22Rv1 (cell line): ENCODE data around the gene SETD5.

Source experiments
- H3K27ac ChIP-seq: fragments of 450-650 bp; 2 replicates; pipeline ENCODE4 v1.5.1; 2017
- CTCF ChIP-seq: fragments of 450-650 bp; IDR thresholded peaks from 2 replicates; pipeline ENCODE4 v1.5.1; 2017; ENCODE audit warnings: mild to moderate bottlenecking
- ZFX ChIP-seq: fragments of 450-650 bp; IDR thresholded peaks from 2 replicates; pipeline ENCODE4 v1.6.1; 2017; ENCODE audit warnings: antibody characterized with exemption, borderline replicate concordance

SETD5 gene

GRCh38 chr3:9467451-9467850, 70.0 kb downstream of the SETD5 start:
- no peak for TF ChIP-seq CTCF
- TF ChIP-seq ZFX: no peak
- no peak overlapping the region for H3K27ac ChIP-seq

GRCh38 chr3:9468460-9468859, 71.0 kb downstream of the SETD5 start:
- H3K27ac ChIP-seq: no peak overlapping the region
- TF ChIP-seq CTCF (no peak), ZFX (no peak)

GRCh38 chr3:9469986-9470385, 72.6 kb downstream of the SETD5 start:
- no peak overlapping the region for H3K27ac ChIP-seq
- TF ChIP-seq CTCF: no peak
- no peak for TF ChIP-seq ZFX

- H3K27ac ChIP-seq: no peak overlapping the region
- TF ChIP-seq CTCF: no peak
- no peak for TF ChIP-seq ZFX
Measured at GRCh38 chr3:9473496-9474065, 76.2 kb downstream of the SETD5 start.

- TF ChIP-seq CTCF (no peak), ZFX (no peak)
- no peak overlapping the region for H3K27ac ChIP-seq
Measured at GRCh38 chr3:9474482-9474881, 77.1 kb downstream of the SETD5 start.

GRCh38 chr3:9476935-9477334, 79.5 kb downstream of the SETD5 start:
- TF ChIP-seq ZFX (no peak), CTCF (no peak)
- no peak overlapping the region for H3K27ac ChIP-seq

- TF ChIP-seq ZFX (no peak), CTCF (no peak)
- no peak overlapping the region for H3K27ac ChIP-seq
Measured at GRCh38 chr3:9480265-9480664, 82.8 kb downstream of the SETD5 start.
